GM12872 (cell line): ENCODE measurements around the gene ZNF442.

Experiments
- CTCF ChIP-seq: IDR thresholded peaks from 3 replicates; pipeline ENCODE4 v1.5.1; 2011; ENCODE audit warnings: low read depth, mild to moderate bottlenecking, low read length, moderate library complexity; ENCODE audit not compliant: insufficient read depth

Gene ZNF442

GRCh38 chr19:12364391-12365235 lies 870 bp downstream of the ZNF442 start:
- TF ChIP-seq CTCF: no peak

GRCh38 chr19:12353375-12353774 lies 12.1 kb downstream of the ZNF442 start:
- TF ChIP-seq CTCF: no peak

- no peak for TF ChIP-seq CTCF
Observed at GRCh38 chr19:12350890-12351197, 14.6 kb downstream of the ZNF442 start.

GRCh38 chr19:12350185-12350889 lies 15.1 kb downstream of the ZNF442 start:
- no peak for TF ChIP-seq CTCF

- TF ChIP-seq CTCF: 0 out of 3 replicates have a peak, but pooled peaks have one; percentile 14
Observed at GRCh38 chr19:12346896-12347295, 18.6 kb downstream of the ZNF442 start.

- TF ChIP-seq CTCF: no peak
Observed at GRCh38 chr19:12345197-12345596, 20.3 kb downstream of the ZNF442 start.

GRCh38 chr19:12333162-12334159 lies 32.0 kb downstream of the ZNF442 start, which contains the start of gene ZNF563:
TSS of gene ZNF563 (minus strand) at chr19:12333633. CDS start at chr19:12333482, 151 bp downstream.
- TF ChIP-seq CTCF: no peak
